H1 (cell line): ENCODE measurements around the gene FXYD7. TPM values are rescaled to one million over a fixed set of nuclear protein-coding genes. Genes with fewer than 3 reads are reported as not detected.
A peak's percentile ranks its signal among the peaks of the same experiment; 100 is the strongest.

Experiments
- CTBP2 ChIP-seq: IDR thresholded peaks from 2 replicates; pipeline ENCODE4 v1.7.0; 2011; ENCODE audit warnings: borderline replicate concordance, mild to moderate bottlenecking, moderate library complexity, mixed read lengths, low read length; ENCODE audit not compliant: insufficient read depth, insufficient read length
- HDAC2 ChIP-seq, 2 experiments: fragments of 300-600 bp in 1 of 2; sonication (generic) in 1 of 2; IDR thresholded peaks; 2 replicates each; pipeline ENCODE4 v1.6.1; 2011 to 2012; ENCODE audit warnings: low read depth in 2 of 2, low read length in 2 of 2, mild to moderate bottlenecking in 2 of 2, moderate library complexity in 2 of 2, borderline replicate concordance in 1 of 2, inconsistent platforms in 1 of 2
- POU5F1 ChIP-seq: IDR thresholded peaks from 2 replicates; pipeline ENCODE4 v1.6.1; 2011; ENCODE audit warnings: low read depth, mild to moderate bottlenecking, low read length, moderate library complexity
- RBBP5 ChIP-seq: IDR thresholded peaks from 2 replicates; pipeline ENCODE4 v1.7.1; 2012; ENCODE audit warnings: low read depth, mild to moderate bottlenecking, inconsistent platforms, low read length, moderate library complexity, borderline replicate concordance
- RNF2 ChIP-seq: fragments of 200-900, 300-1000 bp; sonication (generic); IDR thresholded peaks from 2 replicates; pipeline ENCODE4 v1.7.1; 2016; ENCODE audit warnings: borderline replicate concordance, low read depth, mild to moderate bottlenecking, antibody characterized with exemption, low read length; ENCODE audit not compliant: poor library complexity, severe bottlenecking; ENCODE audit errors: missing control alignments
- RXRA ChIP-seq: IDR thresholded peaks from 2 replicates; pipeline ENCODE4 v1.6.1; 2011; ENCODE audit warnings: low read depth, mild to moderate bottlenecking, low read length, moderate library complexity; ENCODE audit not compliant: insufficient read depth
- SAP30 ChIP-seq: fragments of 300-600 bp; sonication (generic); IDR thresholded peaks from 2 replicates; pipeline ENCODE4 v1.7.1; 2012; ENCODE audit warnings: low read length, moderate library complexity, mild to moderate bottlenecking, inconsistent platforms; ENCODE audit not compliant: insufficient read depth, insufficient replicate concordance
- TBP ChIP-seq: IDR thresholded peaks from 2 replicates; pipeline ENCODE4 v1.6.1; 2011; ENCODE audit warnings: low read depth, low read length, improper control_type of control experiment
- polyA plus RNA-seq, 7 experiments: library from polyadenylated mRNA; depleted of rRNA in 3 of 7; stranded (reverse) in 5 of 7; unstranded in 2 of 7; fragments of >200 nt in 5 of 7; fragments of 200-250 nt in 2 of 7; gene quantifications; 1 replicate in 5 of 7; 2 replicates in 1 of 7; 4 replicates in 1 of 7; pipeline versions ENCODE4 v1.2.1 to v1.2.3, GENCODE V29; 2011 to 2013; ENCODE audit warnings: missing spikeins in 2 of 7, mixed read lengths in 2 of 7
- total RNA-seq: library from RNA; stranded (reverse); fragmentation: NEBNext Ultra II Directional; extraction: Animal tissue kit (Norgen Biotek cat#: 25700); gene quantifications from 2 replicates; pipeline ENCODE4 v1.2.1, GENCODE V29; 2021
- TF ChIP-seq, protein P1 (sequence below): IDR thresholded peaks from 2 replicates; pipeline ENCODE4 v1.6.1; 2012; ENCODE audit warnings: inconsistent platforms
- TF ChIP-seq, protein P2 (sequence below), 3 experiments: IDR thresholded peaks; 1 replicate in 2 of 3; 2 replicates in 1 of 3; pipeline versions ENCODE4 v1.5.1 to v1.6.1; 2011; ENCODE audit warnings: low read length in 3 of 3, mild to moderate bottlenecking in 3 of 3, inconsistent platforms in 2 of 3, low read depth in 1 of 3, moderate library complexity in 1 of 3; ENCODE audit not compliant: insufficient read depth in 1 of 3; ENCODE audit errors: control extremely low read depth in 1 of 3

Gene FXYD7
- total and polyA plus RNA-seq, 2 of the 8 experiments (the other 6 are each of a cell fraction or from before 2014, with no cell fraction given), result 12.1 to 14.3 TPM

DNA sequence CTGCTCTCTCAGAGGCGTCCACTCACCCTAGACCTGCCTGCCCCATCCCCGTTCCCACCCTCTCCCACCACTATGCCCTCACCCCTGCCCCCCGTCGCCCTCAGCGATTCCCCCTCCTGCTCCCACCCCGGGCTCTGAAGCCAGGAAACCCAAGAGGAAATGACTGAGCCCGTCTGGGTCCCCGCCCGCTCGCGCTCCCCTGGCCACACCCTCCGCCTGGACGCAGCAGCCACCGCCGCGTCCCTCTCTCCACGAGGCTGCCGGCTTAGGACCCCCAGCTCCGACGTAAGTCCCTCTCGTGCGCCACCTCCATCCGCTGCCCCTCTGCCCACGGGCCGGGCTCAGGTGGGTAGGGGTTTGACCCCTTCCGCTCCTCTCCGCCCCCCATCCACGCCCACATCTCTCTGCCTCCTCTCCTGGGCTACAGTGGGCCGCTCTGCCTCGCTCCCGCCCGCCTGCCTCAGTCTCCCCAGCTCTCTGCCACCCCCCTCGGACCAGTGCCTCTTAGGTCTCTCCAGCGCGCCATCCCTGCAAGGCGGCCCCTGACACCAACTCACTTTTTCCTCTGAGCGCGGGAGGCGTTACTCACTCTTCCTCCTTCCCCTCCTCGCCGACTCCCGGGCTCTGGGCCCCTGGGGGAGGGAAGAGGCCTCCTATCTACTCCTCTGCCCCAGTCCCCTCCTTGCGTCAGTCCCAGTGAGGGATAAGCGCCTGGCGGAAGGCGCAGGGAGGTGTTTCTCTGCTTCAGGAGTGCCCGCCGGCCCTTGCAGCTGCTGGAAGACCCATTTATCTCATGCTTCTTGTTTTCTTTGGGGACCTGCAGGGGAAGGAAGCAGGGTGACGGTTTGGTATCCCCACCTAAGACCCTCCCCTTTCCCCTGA is 11.7 kb downstream of the FXYD7 start, which contains the start of gene FXYD5 (continued):
- TF ChIP-seq CTBP2 (peak; percentile 80), RNF2 (no peak), RXRA (no peak), HDAC2 (IDR thresholded peaks at IDR 0.05; ENCODE audit: borderline replicate concordance in 1 of 2, low read depth in 2 of 2, low read length in 2 of 2) (no peak), SAP30 (peak; percentile 76), TBP (peak; percentile 35; the same call in 1 of the 2 replicates), RBBP5 (no peak; the same call in 1 of the 2 replicates), POU5F1 (no peak)
- TF ChIP-seq, protein P1, sequence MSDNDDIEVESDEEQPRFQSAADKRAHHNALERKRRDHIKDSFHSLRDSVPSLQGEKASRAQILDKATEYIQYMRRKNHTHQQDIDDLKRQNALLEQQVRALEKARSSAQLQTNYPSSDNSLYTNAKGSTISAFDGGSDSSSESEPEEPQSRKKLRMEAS, result peak; percentile 40
- TF ChIP-seq, protein P2, sequence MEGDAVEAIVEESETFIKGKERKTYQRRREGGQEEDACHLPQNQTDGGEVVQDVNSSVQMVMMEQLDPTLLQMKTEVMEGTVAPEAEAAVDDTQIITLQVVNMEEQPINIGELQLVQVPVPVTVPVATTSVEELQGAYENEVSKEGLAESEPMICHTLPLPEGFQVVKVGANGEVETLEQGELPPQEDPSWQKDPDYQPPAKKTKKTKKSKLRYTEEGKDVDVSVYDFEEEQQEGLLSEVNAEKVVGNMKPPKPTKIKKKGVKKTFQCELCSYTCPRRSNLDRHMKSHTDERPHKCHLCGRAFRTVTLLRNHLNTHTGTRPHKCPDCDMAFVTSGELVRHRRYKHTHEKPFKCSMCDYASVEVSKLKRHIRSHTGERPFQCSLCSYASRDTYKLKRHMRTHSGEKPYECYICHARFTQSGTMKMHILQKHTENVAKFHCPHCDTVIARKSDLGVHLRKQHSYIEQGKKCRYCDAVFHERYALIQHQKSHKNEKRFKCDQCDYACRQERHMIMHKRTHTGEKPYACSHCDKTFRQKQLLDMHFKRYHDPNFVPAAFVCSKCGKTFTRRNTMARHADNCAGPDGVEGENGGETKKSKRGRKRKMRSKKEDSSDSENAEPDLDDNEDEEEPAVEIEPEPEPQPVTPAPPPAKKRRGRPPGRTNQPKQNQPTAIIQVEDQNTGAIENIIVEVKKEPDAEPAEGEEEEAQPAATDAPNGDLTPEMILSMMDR (IDR thresholded peaks at IDR 0.05; ENCODE audit: control extremely low read depth in 1 of 3, insufficient read depth in 1 of 3, low read depth in 1 of 3, low read length in 3 of 3), result peak in 1 of 3 experiments; percentile 3; a peak in 1 of 4 replicates
